Glutamatergic neuron (in vitro differentiated cells): ENCODE data around the gene TUT4. TPM values are rescaled to one million over a fixed set of nuclear protein-coding genes. Genes with fewer than 3 reads are reported as not detected.

ENCODE experiments used
- DNase-seq: peaks from one replicate; pipeline ENCODE4 v3.0.0; 2022
- H3K27ac Mint-ChIP-seq: one replicate; pipeline ENCODE4 v1.8.0; 2020; ENCODE audit warnings: mild to moderate bottlenecking, mixed read lengths, inconsistent platforms; ENCODE audit not compliant: unreplicated experiment
- H3K27me3 Mint-ChIP-seq: one replicate; pipeline ENCODE4 v1.8.0; 2020; ENCODE audit warnings: mild to moderate bottlenecking, moderate library complexity, mixed read lengths, inconsistent platforms; ENCODE audit not compliant: unreplicated experiment
- H3K36me3 Mint-ChIP-seq: one replicate; pipeline ENCODE4 v1.8.0; 2020; ENCODE audit warnings: mild to moderate bottlenecking, mixed read lengths, inconsistent platforms; ENCODE audit not compliant: unreplicated experiment
- H3K4me1 Mint-ChIP-seq: one replicate; pipeline ENCODE4 v1.8.0; 2020; ENCODE audit warnings: mild to moderate bottlenecking, low read depth, mixed read lengths, inconsistent platforms; ENCODE audit not compliant: unreplicated experiment
- H3K4me3 Mint-ChIP-seq: one replicate; pipeline ENCODE4 v1.8.0; 2020; ENCODE audit warnings: mild to moderate bottlenecking, mixed read lengths, inconsistent platforms; ENCODE audit not compliant: unreplicated experiment
- H3K9me3 Mint-ChIP-seq: one replicate; pipeline ENCODE4 v1.8.0; 2020; ENCODE audit warnings: mild to moderate bottlenecking, moderate library complexity, mixed read lengths, inconsistent platforms; ENCODE audit not compliant: unreplicated experiment
- total RNA-seq: library from RNA; stranded (reverse); fragmentation: NEBNext Ultra II Directional; extraction: Animal tissue kit (Norgen Biotek cat#: 25700); gene quantifications from one replicate; pipeline ENCODE4 v1.2.1, GENCODE V29; 2021; ENCODE audit not compliant: unreplicated experiment
- TF ChIP-seq, protein P1 (sequence below): fragments of 200-600 bp; sonication (generic); IDR thresholded peaks from one replicate; pipeline ENCODE4 v1.5.0; 2021; ENCODE audit not compliant: partially characterized antibody, unreplicated experiment

The TUT4 gene
- total RNA-seq, 1 donor from 2014 or later: 70.8 TPM

DNA sequence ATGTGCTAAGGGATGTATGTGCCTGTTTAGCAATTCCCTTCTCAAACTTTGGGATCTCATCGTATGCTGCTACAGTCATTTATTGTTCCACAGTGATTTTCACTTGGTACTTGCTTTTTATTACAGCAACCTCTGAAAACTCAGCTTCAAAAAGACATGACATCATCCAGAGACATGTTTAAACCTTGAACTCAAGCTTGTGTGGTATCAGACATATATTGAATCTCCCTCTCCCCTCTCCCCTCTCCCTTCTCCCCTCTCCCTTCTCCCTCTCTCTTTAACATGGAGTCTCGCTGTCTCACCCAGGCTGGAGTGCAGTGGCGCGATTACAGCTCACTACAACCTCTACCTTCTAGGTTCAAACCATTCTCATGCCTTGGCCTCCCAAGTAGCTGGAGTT is 19.5 kb upstream of the TUT4 start:
- no peak for DNase-seq
- Mint-ChIP-seq H3K27me3 (peaks cover 1% of the 10 kb centered on the region), H3K9me3 (no peaks in the 10 kb centered on the region), H3K4me3 (no peak overlapping the region), H3K27ac (no peak overlapping the region), H3K4me1 (no peaks in the 10 kb centered on the region), H3K36me3 (no peaks in the 10 kb centered on the region)
- TF ChIP-seq, protein P1, sequence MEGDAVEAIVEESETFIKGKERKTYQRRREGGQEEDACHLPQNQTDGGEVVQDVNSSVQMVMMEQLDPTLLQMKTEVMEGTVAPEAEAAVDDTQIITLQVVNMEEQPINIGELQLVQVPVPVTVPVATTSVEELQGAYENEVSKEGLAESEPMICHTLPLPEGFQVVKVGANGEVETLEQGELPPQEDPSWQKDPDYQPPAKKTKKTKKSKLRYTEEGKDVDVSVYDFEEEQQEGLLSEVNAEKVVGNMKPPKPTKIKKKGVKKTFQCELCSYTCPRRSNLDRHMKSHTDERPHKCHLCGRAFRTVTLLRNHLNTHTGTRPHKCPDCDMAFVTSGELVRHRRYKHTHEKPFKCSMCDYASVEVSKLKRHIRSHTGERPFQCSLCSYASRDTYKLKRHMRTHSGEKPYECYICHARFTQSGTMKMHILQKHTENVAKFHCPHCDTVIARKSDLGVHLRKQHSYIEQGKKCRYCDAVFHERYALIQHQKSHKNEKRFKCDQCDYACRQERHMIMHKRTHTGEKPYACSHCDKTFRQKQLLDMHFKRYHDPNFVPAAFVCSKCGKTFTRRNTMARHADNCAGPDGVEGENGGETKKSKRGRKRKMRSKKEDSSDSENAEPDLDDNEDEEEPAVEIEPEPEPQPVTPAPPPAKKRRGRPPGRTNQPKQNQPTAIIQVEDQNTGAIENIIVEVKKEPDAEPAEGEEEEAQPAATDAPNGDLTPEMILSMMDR: no peak

DNA sequence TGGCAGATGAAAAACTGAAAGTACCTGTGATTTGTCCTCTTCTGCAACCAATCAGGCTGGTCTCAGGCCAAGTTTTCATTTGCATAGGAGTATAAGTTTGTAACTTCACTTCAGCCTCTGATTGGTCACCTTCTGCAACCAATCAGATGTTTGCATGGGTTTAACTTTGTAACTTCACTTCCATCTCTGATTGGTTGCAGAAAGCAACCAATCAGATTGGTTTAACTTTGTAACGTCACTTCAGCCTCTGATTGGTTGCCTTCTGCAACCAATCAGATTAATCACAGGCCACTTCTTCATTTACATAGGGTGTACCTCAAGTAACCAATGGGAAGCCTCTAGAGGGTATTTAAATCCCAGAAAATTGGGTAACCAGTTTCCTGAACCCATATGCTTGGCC is 18.9 kb upstream of the TUT4 start:
- H3K27me3 Mint-ChIP-seq: peaks cover 1% of the 10 kb centered on the region
- no peaks in the 10 kb centered on the region for H3K36me3 Mint-ChIP-seq
- no peak overlapping the region for H3K27ac Mint-ChIP-seq
- no peaks in the 10 kb centered on the region for H3K4me1 Mint-ChIP-seq
- DNase-seq: no peak
- H3K9me3 Mint-ChIP-seq: no peaks in the 10 kb centered on the region
- H3K4me3 Mint-ChIP-seq: no peak overlapping the region
- TF ChIP-seq, protein P1: no peak

DNA sequence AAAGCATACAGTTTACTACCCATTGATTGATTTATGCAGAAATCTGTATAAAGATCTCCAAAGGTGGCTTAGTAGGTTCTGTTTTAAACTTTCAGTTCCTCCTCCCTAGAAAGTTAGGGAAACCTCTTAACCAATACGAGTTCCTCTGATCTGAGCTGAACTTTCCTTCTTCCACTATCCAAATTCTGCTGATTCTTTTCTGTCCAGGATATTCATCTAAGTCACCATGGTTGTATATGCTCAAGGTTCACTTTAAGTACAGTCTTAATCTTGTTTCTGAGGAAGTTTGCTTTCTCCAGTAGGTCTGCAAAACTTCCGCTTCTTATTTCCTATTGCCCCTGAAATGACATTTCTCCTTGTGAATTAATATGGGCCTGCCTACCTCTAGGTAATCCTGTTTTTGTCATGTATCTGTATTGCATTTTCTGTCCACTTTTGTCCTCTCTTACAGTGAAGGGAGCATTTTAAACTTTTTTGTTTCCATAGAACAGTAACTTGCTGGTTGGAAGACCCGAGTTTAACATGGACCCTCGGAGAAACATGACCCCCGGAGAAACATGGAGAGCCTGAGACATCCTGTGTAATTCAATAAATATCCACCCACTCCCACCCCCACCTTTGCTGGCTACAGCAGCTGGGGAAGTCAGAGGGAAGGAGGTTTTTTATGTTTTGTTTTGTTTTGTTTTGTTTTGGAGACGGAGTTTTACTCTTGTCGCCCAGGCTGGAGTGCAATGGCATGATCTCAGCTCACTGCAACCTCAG is 16.7 kb upstream of the TUT4 start:
- Mint-ChIP-seq H3K9me3 (no peaks in the 10 kb centered on the region), H3K36me3 (no peaks in the 10 kb centered on the region), H3K27me3 (peaks cover 3% of the 10 kb centered on the region), H3K4me1 (no peaks in the 10 kb centered on the region), H3K4me3 (no peak overlapping the region), H3K27ac (no peak overlapping the region)
- DNase-seq: no peak
- TF ChIP-seq, protein P1: no peak

DNA sequence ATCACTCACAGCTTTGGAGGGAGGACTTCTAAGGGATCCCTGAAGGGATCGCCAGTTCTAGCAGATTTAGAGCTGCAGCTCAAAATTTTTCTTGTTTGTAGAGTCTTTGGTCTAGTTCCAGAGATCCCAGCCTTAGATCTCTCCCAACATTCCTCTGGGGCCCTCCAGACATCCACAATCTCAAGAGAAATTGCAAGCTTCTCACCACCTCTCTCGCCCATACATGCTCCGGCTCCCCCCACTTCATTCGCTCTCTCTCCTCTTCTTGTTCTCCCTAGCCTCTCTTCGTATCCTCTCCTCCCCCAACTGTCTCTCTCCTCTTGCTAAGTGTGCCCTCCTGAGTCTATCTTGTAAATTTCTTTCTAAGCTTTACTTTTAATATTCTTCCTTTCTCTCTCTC is 15.1 kb upstream of the TUT4 start:
- Mint-ChIP-seq H3K27ac (no peak overlapping the region), H3K9me3 (no peaks in the 10 kb centered on the region), H3K36me3 (no peaks in the 10 kb centered on the region), H3K4me1 (no peaks in the 10 kb centered on the region), H3K4me3 (no peak overlapping the region), H3K27me3 (peaks cover 1% of the 10 kb centered on the region)
- no peak for DNase-seq
- TF ChIP-seq, protein P1: no peak

DNA sequence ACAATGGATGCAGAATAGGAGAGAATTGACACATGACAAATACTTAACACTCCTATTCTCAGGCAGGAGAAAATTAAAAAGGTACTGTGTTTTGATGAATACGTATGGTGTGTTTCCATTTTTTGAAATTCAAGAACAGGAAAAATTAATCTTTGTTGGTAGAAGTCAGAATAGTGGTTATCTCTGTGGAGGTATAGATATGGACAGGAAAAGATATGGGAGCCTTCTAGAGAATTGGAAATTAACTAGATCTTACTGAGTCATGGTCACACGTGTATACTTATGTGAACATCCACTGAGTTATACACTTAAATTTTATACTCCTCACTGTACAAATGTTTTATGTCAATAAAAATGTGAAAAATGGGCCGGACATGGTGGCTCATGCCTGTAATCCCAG is 9.9 kb upstream of the TUT4 start:
- Mint-ChIP-seq H3K9me3 (no peaks in the 10 kb centered on the region), H3K36me3 (no peaks in the 10 kb centered on the region), H3K27ac (no peak overlapping the region)

More for the DNA sequence above, 9.9 kb upstream of the TUT4 start:
- TF ChIP-seq, protein P1: no peak
- H3K27me3 Mint-ChIP-seq: peaks cover 1% of the 10 kb centered on the region
- no peak for DNase-seq
- no peaks in the 10 kb centered on the region for H3K4me1 Mint-ChIP-seq
- no peak overlapping the region for H3K4me3 Mint-ChIP-seq
